HG03280 (cell line): ENCODE data around the gene HS6ST3.
"Not testable (repeated sequence)": the region's sequence is repeated elsewhere in the genome, so short reads cannot be mapped to it uniquely, and the experiment has no call there.

ENCODE experiments used
- ATAC-seq: cut with Tn5 transposase; IDR thresholded peaks from one replicate; pipeline ENCODE4 v1.9.1; 2021; ENCODE audit warnings: mild to moderate bottlenecking, moderate library complexity; ENCODE audit not compliant: unreplicated experiment

The HS6ST3 gene

GRCh38 chr13:96089749-96090239, at the start of gene HS6ST3:
HS6ST3 (plus strand) TSS chr13:96090107.
- ATAC-seq: peak; percentile 51

- ATAC-seq: no peak
Observed at GRCh38 chr13:96041326-96042110, 48.4 kb upstream of the HS6ST3 start.

GRCh38 chr13:96044238-96044637, 45.7 kb upstream of the HS6ST3 start:
- ATAC-seq: no peak

GRCh38 chr13:96046449-96047126, 43.3 kb upstream of the HS6ST3 start:
- not testable (repeated sequence) for ATAC-seq

- ATAC-seq: not testable (repeated sequence)
Observed at GRCh38 chr13:96050955-96051354, 39.0 kb upstream of the HS6ST3 start.

GRCh38 chr13:96051491-96051890, 38.4 kb upstream of the HS6ST3 start:
- not testable (repeated sequence) for ATAC-seq

- not testable (repeated sequence) for ATAC-seq
Observed at GRCh38 chr13:96051946-96052345, 38.0 kb upstream of the HS6ST3 start.

GRCh38 chr13:96052656-96053002, 37.3 kb upstream of the HS6ST3 start:
- ATAC-seq: peak; percentile 61

- peak; percentile 94 for ATAC-seq
Observed at GRCh38 chr13:96053003-96053703, 36.8 kb upstream of the HS6ST3 start, which contains the start of gene UGGT2. UGGT2 (minus strand) TSS chr13:96053401; CDS start chr13:96053312, 89 bp downstream.

- no peak for ATAC-seq
Observed at GRCh38 chr13:96065849-96066248, 24.1 kb upstream of the HS6ST3 start.

GRCh38 chr13:96068729-96069128, 21.2 kb upstream of the HS6ST3 start:
- ATAC-seq: no peak

- ATAC-seq: no peak
Observed at GRCh38 chr13:96071504-96071903, 18.4 kb upstream of the HS6ST3 start.

GRCh38 chr13:96072392-96072791, 17.5 kb upstream of the HS6ST3 start:
- ATAC-seq: no peak

GRCh38 chr13:96075953-96076543, 13.9 kb upstream of the HS6ST3 start:
- ATAC-seq: no peak

GRCh38 chr13:96080676-96081075, 9.2 kb upstream of the HS6ST3 start:
- ATAC-seq: no peak

GRCh38 chr13:96081888-96082287, 8.0 kb upstream of the HS6ST3 start:
- no peak for ATAC-seq

- ATAC-seq: no peak
Observed at GRCh38 chr13:96082640-96083039, 7.3 kb upstream of the HS6ST3 start.

- no peak for ATAC-seq
Observed at GRCh38 chr13:96086736-96087135, 3.2 kb upstream of the HS6ST3 start.

GRCh38 chr13:96089139-96089538, 768 bp upstream of the HS6ST3 start:
- no peak for ATAC-seq

- ATAC-seq: peak; percentile 48
Observed at GRCh38 chr13:96090240-96091101, 564 bp downstream of the HS6ST3 start.
